Measurements from ENCODE around the gene PIAS1.

PIAS1 gene

GRCh38 chr15:68208136-68208535 lies 154.0 kb downstream of the PIAS1 start:
- TF ChIP-seq SIN3A (IDR thresholded peaks at IDR 0.05; ENCODE audit: borderline replicate concordance, insufficient read depth, low read length) (no peak), POLR2AphosphoS5 (IDR thresholded peaks at IDR 0.05; ENCODE audit: low read depth, low read length) (no peak), TAF1 (IDR thresholded peaks at IDR 0.05; ENCODE audit: borderline replicate concordance, insufficient read depth, low read length) (no peak)

GRCh38 chr15:68208636-68209240 lies 154.6 kb downstream of the PIAS1 start:
- no peak for TF ChIP-seq FOXP2 (optimal IDR thresholded peaks at IDR 0.05; ENCODE audit: borderline replicate concordance, extremely low read depth, extremely low read length, insufficient read depth)
- no peak for TF ChIP-seq POLR2AphosphoS5 (IDR thresholded peaks at IDR 0.05; ENCODE audit: low read depth, low read length)
- TF ChIP-seq SIN3A (IDR thresholded peaks at IDR 0.05; ENCODE audit: borderline replicate concordance, insufficient read depth, low read length), result no peak
- no peak for TF ChIP-seq REST (IDR thresholded peaks at IDR 0.05; ENCODE audit: insufficient read depth in 1 of 2, low read depth in 2 of 2, low read length in 2 of 2)
- TF ChIP-seq TAF1 (IDR thresholded peaks at IDR 0.05; ENCODE audit: borderline replicate concordance, insufficient read depth, low read length), result no peak

GRCh38 chr15:68209272-68209671 lies 155.2 kb downstream of the PIAS1 start:
- TF ChIP-seq TAF1 (IDR thresholded peaks at IDR 0.05; ENCODE audit: borderline replicate concordance, insufficient read depth, low read length) (no peak), POLR2AphosphoS5 (IDR thresholded peaks at IDR 0.05; ENCODE audit: low read depth, low read length) (no peak)

- no peak for TF ChIP-seq FOXP2 (optimal IDR thresholded peaks at IDR 0.05; ENCODE audit: borderline replicate concordance, extremely low read depth, extremely low read length, insufficient read depth)
- no peak for TF ChIP-seq POLR2AphosphoS5 (IDR thresholded peaks at IDR 0.05; ENCODE audit: low read depth, low read length)
- TF ChIP-seq SIN3A (IDR thresholded peaks at IDR 0.05; ENCODE audit: borderline replicate concordance, insufficient read depth, low read length), result no peak
- no peak for TF ChIP-seq TAF1 (IDR thresholded peaks at IDR 0.05; ENCODE audit: borderline replicate concordance, insufficient read depth, low read length)
- no peak for TF ChIP-seq REST (IDR thresholded peaks at IDR 0.05; ENCODE audit: insufficient read depth in 1 of 2, low read depth in 2 of 2, low read length in 2 of 2)
Measured at GRCh38 chr15:68209735-68210408, 155.8 kb downstream of the PIAS1 start.

GRCh38 chr15:68210409-68210756 lies 156.3 kb downstream of the PIAS1 start:
- TF ChIP-seq SIN3A (IDR thresholded peaks at IDR 0.05; ENCODE audit: borderline replicate concordance, insufficient read depth, low read length) (no peak), FOXP2 (optimal IDR thresholded peaks at IDR 0.05; ENCODE audit: borderline replicate concordance, extremely low read depth, extremely low read length, insufficient read depth) (no peak), TAF1 (IDR thresholded peaks at IDR 0.05; ENCODE audit: borderline replicate concordance, insufficient read depth, low read length) (no peak), REST (IDR thresholded peaks at IDR 0.05; ENCODE audit: insufficient read depth in 1 of 2, low read depth in 2 of 2, low read length in 2 of 2) (no peak), POLR2AphosphoS5 (IDR thresholded peaks at IDR 0.05; ENCODE audit: low read depth, low read length) (no peak)

Measured in PFSK-1 (cell line).